ENCODE results near the gene ZNF19. TPM values are rescaled to one million over a fixed set of nuclear protein-coding genes. Genes with fewer than 3 reads are reported as not detected.

The ZNF19 gene
- total and polyA plus RNA-seq, 4 donors: 1.9 to 16.1 (median 8.8) TPM

- no peak overlapping the region for H3K4me3 ChIP-seq
- TF ChIP-seq CTCF (IDR thresholded peaks at IDR 0.05; ENCODE audit: control extremely low read depth, extremely low read depth): no peak
- no peaks in the 10 kb centered on the region for H3K36me3 ChIP-seq (ENCODE audit: control insufficient read depth in 4 of 4, insufficient read depth in 4 of 4, low read length in 4 of 4)
- no peak for DNase-seq
- H3K9me3 ChIP-seq (ENCODE audit: control insufficient read depth in 4 of 4, insufficient read depth in 3 of 4, low read length in 3 of 4): peaks cover 0 to 5% (median 0%) of the 10 kb centered on the region in 4 donors
- H3K9ac ChIP-seq (ENCODE audit: insufficient read depth in 1 of 2, low read length in 2 of 2): no peak overlapping the region
- H3K27ac ChIP-seq (ENCODE audit: low read depth in 1 of 2, low read length in 1 of 2): no peak overlapping the region
- no peaks in the 10 kb centered on the region for H3K4me1 ChIP-seq (ENCODE audit: control insufficient read depth in 5 of 5, insufficient read depth in 5 of 5, low read length in 5 of 5)
- ATAC-seq (ENCODE audit: insufficient read depth, low FRiP score): no peak
- H3K27me3 ChIP-seq (ENCODE audit: control insufficient read depth in 3 of 3, insufficient read depth in 3 of 3, low read length in 2 of 3): peaks cover 0 to 17% (median 8%) of the 10 kb centered on the region in 3 donors
- 73 to 81% methylated on average over 6 of the region's 6 CpGs for WGBS, 2 donors
Observed at GRCh38 chr16:71430744-71431143, 58.4 kb downstream of the ZNF19 start.

- H3K4me1 ChIP-seq (ENCODE audit: control insufficient read depth in 5 of 5, insufficient read depth in 5 of 5, low read length in 5 of 5): no peaks in the 10 kb centered on the region
- H3K27me3 ChIP-seq (ENCODE audit: control insufficient read depth in 3 of 3, insufficient read depth in 3 of 3, low read length in 2 of 3): peaks cover 0 to 27% (median 8%) of the 10 kb centered on the region in 3 donors
- 79 to 83% methylated on average over 3 of the region's 3 CpGs for WGBS, 2 donors
- DNase-seq: no peak
- no peak for TF ChIP-seq CTCF (IDR thresholded peaks at IDR 0.05; ENCODE audit: control extremely low read depth, extremely low read depth)
- no peak overlapping the region for H3K4me3 ChIP-seq
- no peak overlapping the region for H3K9ac ChIP-seq (ENCODE audit: insufficient read depth in 1 of 2, low read length in 2 of 2)
- no peak for ATAC-seq (ENCODE audit: insufficient read depth, low FRiP score)
- H3K9me3 ChIP-seq (ENCODE audit: control insufficient read depth in 4 of 4, insufficient read depth in 3 of 4, low read length in 3 of 4): peaks cover 0 to 5% (median 0%) of the 10 kb centered on the region in 4 donors
- H3K27ac ChIP-seq (ENCODE audit: low read depth in 1 of 2, low read length in 1 of 2): no peak overlapping the region
- H3K36me3 ChIP-seq (ENCODE audit: control insufficient read depth in 4 of 4, insufficient read depth in 4 of 4, low read length in 4 of 4): no peaks in the 10 kb centered on the region
Observed at GRCh38 chr16:71429581-71429980, 59.5 kb downstream of the ZNF19 start.

DNA sequence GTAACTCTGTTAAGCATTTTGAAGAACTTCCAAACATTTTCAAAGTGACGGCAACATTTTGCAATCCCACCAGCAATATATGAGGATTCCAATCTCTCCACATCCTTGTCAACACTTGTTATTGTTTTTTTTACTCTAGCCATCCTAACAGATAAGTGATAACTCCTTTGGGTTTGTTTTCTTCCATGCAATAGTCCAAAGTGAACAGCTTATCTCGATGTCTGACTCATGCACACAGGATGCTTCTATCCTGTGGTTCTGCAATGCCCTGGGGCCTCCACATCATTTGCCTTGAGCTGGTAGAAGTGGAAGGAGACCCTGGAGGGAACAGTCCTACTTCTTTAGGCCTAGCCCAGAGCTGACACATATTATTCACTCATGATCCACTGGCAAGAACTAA, 60.2 kb downstream of the ZNF19 start:
- Histone ChIP-seq H3K4me1 (ENCODE audit: control insufficient read depth in 5 of 5, insufficient read depth in 5 of 5, low read length in 5 of 5) (no peaks in the 10 kb centered on the region), H3K36me3 (ENCODE audit: control insufficient read depth in 4 of 4, insufficient read depth in 4 of 4, low read length in 4 of 4) (no peaks in the 10 kb centered on the region), H3K9ac (ENCODE audit: insufficient read depth in 1 of 2, low read length in 2 of 2) (no peak overlapping the region), H3K9me3 (ENCODE audit: control insufficient read depth in 4 of 4, insufficient read depth in 3 of 4, low read length in 3 of 4) (peaks cover 0 to 5% (median 0%) of the 10 kb centered on the region in 4 donors), H3K27me3 (ENCODE audit: control insufficient read depth in 3 of 3, insufficient read depth in 3 of 3, low read length in 2 of 3) (peaks cover 0 to 30% (median 8%) of the 10 kb centered on the region in 3 donors), H3K4me3 (no peak overlapping the region), H3K27ac (ENCODE audit: low read depth in 1 of 2, low read length in 1 of 2) (no peak overlapping the region)
- WGBS, 2 donors: 86 to 91% methylated on average over 2 of the region's 2 CpGs
- no peak for TF ChIP-seq CTCF (IDR thresholded peaks at IDR 0.05; ENCODE audit: control extremely low read depth, extremely low read depth)
- DNase-seq: no peak
- no peak for ATAC-seq (ENCODE audit: insufficient read depth, low FRiP score)

GRCh38 chr16:71428385-71428784, 60.7 kb downstream of the ZNF19 start:
- H3K9me3 ChIP-seq (ENCODE audit: control insufficient read depth in 4 of 4, insufficient read depth in 3 of 4, low read length in 3 of 4): peaks cover 0 to 5% (median 0%) of the 10 kb centered on the region in 4 donors
- no peaks in the 10 kb centered on the region for H3K4me1 ChIP-seq (ENCODE audit: control insufficient read depth in 5 of 5, insufficient read depth in 5 of 5, low read length in 5 of 5)
- TF ChIP-seq CTCF (IDR thresholded peaks at IDR 0.05; ENCODE audit: control extremely low read depth, extremely low read depth): no peak
- H3K4me3 ChIP-seq: no peak overlapping the region
- H3K36me3 ChIP-seq (ENCODE audit: control insufficient read depth in 4 of 4, insufficient read depth in 4 of 4, low read length in 4 of 4): no peaks in the 10 kb centered on the region
- ATAC-seq (ENCODE audit: insufficient read depth, low FRiP score) (no peak), DNase-seq (no peak)
- no peak overlapping the region for H3K9ac ChIP-seq (ENCODE audit: insufficient read depth in 1 of 2, low read length in 2 of 2)
- no peak overlapping the region for H3K27ac ChIP-seq (ENCODE audit: low read depth in 1 of 2, low read length in 1 of 2)
- H3K27me3 ChIP-seq (ENCODE audit: control insufficient read depth in 3 of 3, insufficient read depth in 3 of 3, low read length in 2 of 3): peaks cover 0 to 30% (median 8%) of the 10 kb centered on the region in 3 donors
